Measurements from ENCODE around the gene TCF7L1. TPM values are rescaled to one million over a fixed set of nuclear protein-coding genes. Genes with fewer than 3 reads are reported as not detected.
"Not testable (repeated sequence)": the region's sequence is repeated elsewhere in the genome, so short reads cannot be mapped to it uniquely, and the experiment has no call there.

TCF7L1 gene
- total RNA-seq, 1 donor: not detected

- H3K9me3 ChIP-seq (ENCODE audit: low read depth, low read length): no peaks in the 10 kb centered on the region
- no peaks in the 10 kb centered on the region for H3K4me1 ChIP-seq (ENCODE audit: insufficient read depth, low read length)
- no peak overlapping the region for H3K4me3 ChIP-seq (ENCODE audit: low read length)
- no peaks in the 10 kb centered on the region for H3K27me3 ChIP-seq (ENCODE audit: insufficient read depth, low read length)
These were observed 12.1 kb downstream of the TCF7L1 start for GRCh38 chr2:85145116-85145820.

DNA sequence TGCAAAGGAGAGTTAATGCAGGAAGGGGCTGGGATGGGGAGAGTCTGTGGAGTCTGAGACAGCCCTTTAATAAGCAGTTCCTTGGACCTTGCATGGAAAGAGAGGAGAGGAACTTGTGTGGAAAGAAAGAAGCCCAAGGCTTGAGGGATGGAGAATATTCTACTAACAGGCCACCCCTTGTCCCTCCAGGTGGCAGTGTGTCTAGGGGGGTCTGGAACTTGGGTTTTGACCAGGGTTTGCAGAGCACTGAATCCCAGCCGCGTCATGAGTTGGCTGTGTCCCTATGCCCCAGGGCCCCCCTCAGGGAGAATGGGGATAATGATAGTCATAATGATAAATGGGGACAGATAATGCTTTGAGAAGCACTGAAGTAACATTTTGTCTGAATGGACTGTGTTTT lies 15.0 kb downstream of the TCF7L1 start:
- Histone ChIP-seq H3K9me3 (ENCODE audit: low read depth, low read length) (no peaks in the 10 kb centered on the region), H3K4me3 (ENCODE audit: low read length) (no peak overlapping the region), H3K4me1 (ENCODE audit: insufficient read depth, low read length) (no peaks in the 10 kb centered on the region), H3K27me3 (ENCODE audit: insufficient read depth, low read length) (peaks cover 2% of the 10 kb centered on the region)

DNA sequence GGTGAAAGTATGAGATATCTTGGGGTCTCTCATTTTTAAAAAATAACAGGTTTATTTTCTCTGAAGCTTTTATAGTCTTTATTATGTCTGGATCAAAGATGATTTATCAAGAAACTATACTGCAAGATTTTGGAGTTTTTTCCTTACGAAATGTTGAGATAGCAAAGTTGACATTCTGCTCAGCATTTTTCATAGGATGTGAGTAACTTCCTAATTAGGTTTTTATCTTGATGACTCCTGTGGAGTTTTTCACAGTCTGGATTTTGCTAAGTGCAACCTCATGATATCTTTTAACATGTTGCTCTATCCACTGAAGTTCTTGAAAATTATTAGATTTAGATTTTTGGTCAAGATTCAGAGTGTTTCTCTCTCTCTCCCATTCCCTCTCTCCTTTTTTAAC lies 17.8 kb downstream of the TCF7L1 start:
- no peaks in the 10 kb centered on the region for H3K9me3 ChIP-seq (ENCODE audit: low read depth, low read length)
- H3K4me1 ChIP-seq (ENCODE audit: insufficient read depth, low read length): no peaks in the 10 kb centered on the region
- peaks cover 2% of the 10 kb centered on the region for H3K27me3 ChIP-seq (ENCODE audit: insufficient read depth, low read length)
- no peak overlapping the region for H3K4me3 ChIP-seq (ENCODE audit: low read length)

GRCh38 chr2:85152895-85153294 lies 19.7 kb downstream of the TCF7L1 start:
- H3K4me3 ChIP-seq (ENCODE audit: low read length): no peak overlapping the region
- H3K4me1 ChIP-seq (ENCODE audit: insufficient read depth, low read length): no peaks in the 10 kb centered on the region

GRCh38 chr2:85154048-85154753 lies 21.0 kb downstream of the TCF7L1 start:
- peaks cover 2% of the 10 kb centered on the region for H3K27me3 ChIP-seq (ENCODE audit: insufficient read depth, low read length)
- H3K4me3 ChIP-seq (ENCODE audit: low read length): no peak overlapping the region
- H3K4me1 ChIP-seq (ENCODE audit: insufficient read depth, low read length): no peaks in the 10 kb centered on the region
- no peaks in the 10 kb centered on the region for H3K9me3 ChIP-seq (ENCODE audit: low read depth, low read length)

More at GRCh38 chr2:85152895-85153294, 19.7 kb downstream of the TCF7L1 start:
- H3K9me3 ChIP-seq (ENCODE audit: low read depth, low read length): no peaks in the 10 kb centered on the region
- H3K27me3 ChIP-seq (ENCODE audit: insufficient read depth, low read length): peaks cover 2% of the 10 kb centered on the region

DNA sequence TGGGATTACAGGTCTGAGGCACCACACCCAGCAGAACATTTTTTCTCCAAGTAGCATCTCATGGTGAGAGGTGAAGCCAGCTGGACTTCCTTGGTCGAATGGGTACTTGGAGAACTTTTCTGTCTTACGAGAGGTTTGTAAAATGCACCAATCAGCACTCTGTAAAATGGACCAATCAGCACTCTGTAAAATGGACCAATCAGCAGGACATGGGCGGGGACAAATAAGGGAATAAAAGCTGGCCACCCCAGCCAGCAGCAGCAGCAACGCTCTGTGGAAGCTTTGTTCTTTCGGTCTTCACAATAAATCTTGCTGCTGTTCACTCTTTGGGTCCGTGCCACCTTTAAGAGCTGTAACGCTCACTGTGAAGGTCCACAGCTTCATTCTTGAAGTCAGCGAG lies 21.9 kb downstream of the TCF7L1 start:
- not testable (repeated sequence) for H3K27me3 ChIP-seq (ENCODE audit: insufficient read depth, low read length); H3K9me3 ChIP-seq (ENCODE audit: low read depth, low read length); H3K4me1 ChIP-seq (ENCODE audit: insufficient read depth, low read length); H3K4me3 ChIP-seq (ENCODE audit: low read length)

DNA sequence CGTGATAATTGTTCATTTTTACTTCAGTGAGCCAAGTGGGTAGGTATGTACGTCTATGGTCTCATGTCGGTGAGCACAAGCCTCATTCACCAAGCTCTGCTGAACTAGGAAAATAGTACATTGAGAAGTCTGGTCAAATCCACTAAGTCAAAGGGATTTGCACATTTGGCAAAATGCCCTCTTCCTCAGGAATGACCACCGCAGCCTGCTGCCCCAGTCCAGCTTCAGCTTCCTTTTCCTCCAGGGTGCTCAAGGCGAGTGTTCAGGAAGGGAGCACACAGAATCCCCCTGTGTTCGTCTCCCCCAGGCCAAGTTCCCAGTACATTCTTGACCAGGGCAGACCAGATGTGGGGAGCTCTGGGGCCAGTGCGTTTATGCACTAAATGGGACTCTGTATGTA lies 23.0 kb downstream of the TCF7L1 start:
- H3K4me3 ChIP-seq (ENCODE audit: low read length): no peak overlapping the region
- H3K27me3 ChIP-seq (ENCODE audit: insufficient read depth, low read length): peaks cover 2% of the 10 kb centered on the region
- H3K4me1 ChIP-seq (ENCODE audit: insufficient read depth, low read length): no peaks in the 10 kb centered on the region
- no peaks in the 10 kb centered on the region for H3K9me3 ChIP-seq (ENCODE audit: low read depth, low read length)

DNA sequence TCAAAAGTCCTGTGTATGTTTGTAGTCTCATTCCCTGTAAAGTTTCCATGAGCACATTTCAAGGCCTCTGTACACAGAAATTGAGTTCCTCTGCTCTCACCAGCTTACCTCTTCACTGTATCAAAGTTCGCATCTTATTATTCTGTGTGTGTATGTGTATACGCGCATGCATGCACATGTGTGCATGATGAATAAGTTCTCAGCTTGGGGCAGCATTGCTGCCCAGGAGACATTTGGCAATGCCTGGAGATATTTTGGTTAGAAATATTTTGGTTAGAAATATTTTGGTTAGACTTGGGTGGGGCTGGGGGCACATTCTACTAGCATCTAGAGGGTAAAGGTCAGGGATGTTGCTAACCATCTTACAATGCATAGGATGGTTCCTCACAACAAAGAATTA lies 23.4 kb downstream of the TCF7L1 start:
- no peaks in the 10 kb centered on the region for H3K9me3 ChIP-seq (ENCODE audit: low read depth, low read length)
- H3K27me3 ChIP-seq (ENCODE audit: insufficient read depth, low read length): peaks cover 2% of the 10 kb centered on the region
- no peak overlapping the region for H3K4me3 ChIP-seq (ENCODE audit: low read length)
- no peaks in the 10 kb centered on the region for H3K4me1 ChIP-seq (ENCODE audit: insufficient read depth, low read length)

DNA sequence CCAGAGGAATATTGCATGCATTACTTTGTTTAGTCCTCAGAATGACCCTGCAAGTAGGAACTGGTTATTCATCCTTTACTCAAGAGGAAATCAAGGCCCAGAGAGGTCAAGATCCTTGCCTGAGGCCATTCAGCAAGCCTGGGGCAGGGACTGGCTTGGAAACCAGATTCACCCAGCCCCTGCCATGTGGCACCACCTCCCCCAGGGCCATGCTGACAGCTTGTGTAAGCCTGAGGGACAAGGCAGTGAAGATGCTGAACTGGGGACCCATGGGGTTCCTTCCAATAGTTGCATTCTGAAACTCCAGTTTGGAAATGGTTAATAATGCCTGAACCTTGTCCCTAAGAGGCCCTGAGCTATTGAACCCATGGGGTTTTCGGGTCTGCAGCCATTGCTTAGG lies 24.2 kb downstream of the TCF7L1 start:
- Histone ChIP-seq H3K4me1 (ENCODE audit: insufficient read depth, low read length) (no peaks in the 10 kb centered on the region), H3K4me3 (ENCODE audit: low read length) (no peak overlapping the region), H3K27me3 (ENCODE audit: insufficient read depth, low read length) (no peaks in the 10 kb centered on the region), H3K9me3 (ENCODE audit: low read depth, low read length) (no peaks in the 10 kb centered on the region)

GRCh38 chr2:85158559-85159273 lies 25.5 kb downstream of the TCF7L1 start:
- no peaks in the 10 kb centered on the region for H3K9me3 ChIP-seq (ENCODE audit: low read depth, low read length)
- H3K27me3 ChIP-seq (ENCODE audit: insufficient read depth, low read length): no peaks in the 10 kb centered on the region
- no peak overlapping the region for H3K4me3 ChIP-seq (ENCODE audit: low read length)
- H3K4me1 ChIP-seq (ENCODE audit: insufficient read depth, low read length): no peaks in the 10 kb centered on the region

DNA sequence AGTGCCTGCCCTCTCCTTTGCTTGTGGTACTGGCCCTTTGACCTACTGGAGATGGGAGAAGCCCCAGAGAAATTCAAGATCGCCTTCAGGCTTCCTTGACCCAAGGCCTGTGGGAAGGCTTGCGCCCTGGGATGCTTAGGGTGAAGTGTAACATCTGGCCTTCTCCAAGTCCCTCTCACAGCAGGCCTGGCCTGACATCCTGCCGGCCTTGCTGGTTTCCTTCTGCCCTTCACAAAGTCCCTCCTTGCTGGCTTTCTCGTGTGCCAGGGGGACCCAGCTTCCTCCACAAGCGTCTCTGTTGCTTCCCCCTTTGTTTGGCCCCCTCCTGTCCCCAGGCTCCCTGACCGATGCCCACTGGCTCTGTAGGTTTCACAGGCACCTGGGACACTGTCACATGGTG lies 26.4 kb downstream of the TCF7L1 start:
- no peaks in the 10 kb centered on the region for H3K4me1 ChIP-seq (ENCODE audit: insufficient read depth, low read length)
- H3K4me3 ChIP-seq (ENCODE audit: low read length): no peak overlapping the region
- no peaks in the 10 kb centered on the region for H3K27me3 ChIP-seq (ENCODE audit: insufficient read depth, low read length)
- no peaks in the 10 kb centered on the region for H3K9me3 ChIP-seq (ENCODE audit: low read depth, low read length)

DNA sequence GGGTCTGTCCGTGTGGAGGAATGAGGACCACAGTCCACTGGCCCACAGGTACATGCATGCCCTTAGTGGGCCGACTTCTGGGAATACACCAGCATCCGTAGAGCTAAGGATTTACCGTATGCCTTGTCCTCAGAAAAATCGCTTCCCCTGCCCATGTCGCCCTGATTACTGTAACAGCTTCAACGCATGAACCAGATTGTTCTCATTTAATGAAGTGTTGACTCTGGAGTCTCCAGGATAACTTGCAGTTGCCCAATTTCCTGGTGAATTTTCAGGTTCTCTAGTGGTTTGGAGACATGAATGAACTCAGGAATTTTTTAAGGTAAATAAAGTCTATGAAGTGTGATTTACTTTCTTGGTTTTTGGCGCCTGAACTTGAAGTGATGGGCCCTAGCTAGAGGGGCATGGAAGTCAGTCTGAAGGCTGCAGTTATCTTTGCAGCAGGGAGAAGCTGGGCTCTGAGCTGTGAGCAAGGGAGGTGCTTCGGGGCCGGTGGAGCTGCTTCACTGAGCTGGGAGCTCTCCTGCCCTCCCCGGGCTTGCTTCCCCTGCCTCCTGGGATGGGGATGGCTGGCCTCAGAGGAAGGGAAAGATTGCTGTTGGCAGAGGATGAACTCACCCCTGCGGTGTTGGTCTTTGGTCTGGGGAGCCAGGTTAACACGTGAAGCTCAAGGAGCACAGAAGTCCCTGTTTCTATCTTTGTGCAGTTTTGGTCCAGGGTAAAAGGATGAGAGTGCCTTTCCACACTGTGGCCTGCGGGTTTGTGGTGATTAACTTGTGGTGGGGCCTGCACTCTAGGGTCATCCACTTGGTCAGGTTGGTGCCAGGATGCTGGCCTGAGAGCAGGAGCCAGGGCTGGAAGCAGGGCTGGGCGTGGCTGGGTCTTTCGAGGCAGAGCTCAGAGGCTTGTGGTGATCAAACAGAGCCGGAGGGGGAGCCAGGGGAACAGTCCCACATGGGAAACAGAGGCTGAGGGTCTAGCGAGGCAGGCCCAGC lies 28.1 kb downstream of the TCF7L1 start:
- no peaks in the 10 kb centered on the region for H3K4me1 ChIP-seq (ENCODE audit: insufficient read depth, low read length)
- H3K9me3 ChIP-seq (ENCODE audit: low read depth, low read length): no peaks in the 10 kb centered on the region
- H3K4me3 ChIP-seq (ENCODE audit: low read length): no peak overlapping the region
- H3K27me3 ChIP-seq (ENCODE audit: insufficient read depth, low read length): no peaks in the 10 kb centered on the region

- Histone ChIP-seq H3K27me3 (ENCODE audit: insufficient read depth, low read length) (no peaks in the 10 kb centered on the region), H3K4me3 (ENCODE audit: low read length) (no peak overlapping the region), H3K4me1 (ENCODE audit: insufficient read depth, low read length) (no peaks in the 10 kb centered on the region), H3K9me3 (ENCODE audit: low read depth, low read length) (no peaks in the 10 kb centered on the region)
These were observed 29.6 kb downstream of the TCF7L1 start for GRCh38 chr2:85162746-85163301.

- no peaks in the 10 kb centered on the region for H3K27me3 ChIP-seq (ENCODE audit: insufficient read depth, low read length)
- no peaks in the 10 kb centered on the region for H3K4me1 ChIP-seq (ENCODE audit: insufficient read depth, low read length)
- H3K9me3 ChIP-seq (ENCODE audit: low read depth, low read length): no peaks in the 10 kb centered on the region
- H3K4me3 ChIP-seq (ENCODE audit: low read length): no peak overlapping the region
These were observed 30.5 kb downstream of the TCF7L1 start for GRCh38 chr2:85163675-85164074.
